ENCODE data around the gene RGS16.

The RGS16 gene

GRCh38 chr1:182556279-182556678 is 47.9 kb downstream of the RGS16 start:
- TF ChIP-seq CTCF (IDR thresholded peaks at IDR 0.05): no peak

- no peak for TF ChIP-seq CTCF (IDR thresholded peaks at IDR 0.05)
Measured at GRCh38 chr1:182555493-182555892, 48.7 kb downstream of the RGS16 start.

- TF ChIP-seq CTCF (IDR thresholded peaks at IDR 0.05): no peak
Measured at GRCh38 chr1:182552527-182552926, 51.7 kb downstream of the RGS16 start.

GRCh38 chr1:182549811-182550210 is 54.4 kb downstream of the RGS16 start:
- no peak for TF ChIP-seq CTCF (IDR thresholded peaks at IDR 0.05)

GRCh38 chr1:182549346-182549745 is 54.8 kb downstream of the RGS16 start:
- no peak for TF ChIP-seq CTCF (IDR thresholded peaks at IDR 0.05)
